HepG2 (cell line): ENCODE data around the gene DTNA. TPM values are rescaled to one million over a fixed set of nuclear protein-coding genes. Genes with fewer than 3 reads are reported as not detected.

Experiments used
- GPN1 ChIP-seq: sonication (generic); formaldehyde crosslinking; IDR thresholded peaks from 2 replicates; pipeline ENCODE4 v1.5.1; 2020; ENCODE audit warnings: missing genetic modification reagents, borderline replicate concordance
- MATR3 ChIP-seq: sonication (generic); formaldehyde crosslinking; IDR thresholded peaks from 2 replicates; pipeline ENCODE4 v1.4.0; 2020; ENCODE audit warnings: missing genetic modification reagents
- PRDM10 ChIP-seq: sonication (generic); formaldehyde crosslinking; IDR thresholded peaks from 2 replicates; pipeline ENCODE4 v1.4.0; 2020; ENCODE audit warnings: low read depth, missing genetic modification reagents
- SMYD3 ChIP-seq: sonication (generic); formaldehyde crosslinking; IDR thresholded peaks from 2 replicates; pipeline ENCODE4 v1.8.1; 2023; ENCODE audit warnings: mild to moderate bottlenecking, missing genetic modification reagents
- TRAFD1 ChIP-seq: sonication (generic); formaldehyde crosslinking; IDR thresholded peaks from 2 replicates; pipeline ENCODE4 v1.5.1; 2020; ENCODE audit warnings: missing genetic modification reagents, mild to moderate bottlenecking, borderline replicate concordance
- ZBTB2 ChIP-seq: sonication (generic); formaldehyde crosslinking; IDR thresholded peaks from 2 replicates; pipeline ENCODE4 v1.8.0; 2022; ENCODE audit warnings: low read depth, missing genetic modification reagents
- ZNF564 ChIP-seq: sonication (generic); formaldehyde crosslinking; IDR thresholded peaks from 2 replicates; pipeline ENCODE4 v1.8.1; 2023; ENCODE audit warnings: mild to moderate bottlenecking, missing genetic modification reagents
- ZNF792 ChIP-seq: IDR thresholded peaks from 2 replicates; pipeline ENCODE4 v1.6.1; 2016
- polyA plus RNA-seq, 8 experiments: library from polyadenylated mRNA; depleted of rRNA in 3 of 8; stranded (reverse) in 7 of 8; unstranded in 1 of 8; fragments of >200 nt; fragmentation: Illumina TruSeq in 4 of 8; extraction: Trizol in 4 of 8; gene quantifications; 2 replicates each; pipeline versions ENCODE4 v1.2.1 to v1.2.3, GENCODE V29; 2011 to 2016; ENCODE audit warnings: low read depth in 4 of 8, missing spikeins in 1 of 8, mixed read lengths in 1 of 8; ENCODE audit not compliant: insufficient read depth in 1 of 8
- total RNA-seq, 5 experiments: library from RNA; depleted of rRNA; stranded (reverse); fragments of >200 nt; fragmentation: Illumina TruSeq; extraction: Trizol; gene quantifications; 2 replicates each; pipeline ENCODE4 v1.2.3, GENCODE V29; 2016; ENCODE audit warnings: low read depth in 1 of 5

DTNA gene
- total and polyA plus RNA-seq, 2 of the 13 experiments (the other 11 are each of a cell fraction or from before 2014, with no cell fraction given) = 8.5 to 29.0 TPM

GRCh38 chr18:34841891-34842290 lies 131.8 kb downstream of the DTNA start (continued):
- TF ChIP-seq SMYD3 (CRISPR knock-in tag) (no peak), ZBTB2 (CRISPR knock-in tag) (no peak), TRAFD1 (CRISPR knock-in tag) (no peak), PRDM10 (CRISPR knock-in tag) (no peak), MATR3 (CRISPR knock-in tag) (no peak), ZNF564 (no peak), ZNF792 (no peak), GPN1 (CRISPR knock-in tag) (no peak)
